Progenitor cell of endocrine pancreas (in vitro differentiated cells): ENCODE measurements around the gene TLN1. TPM values are rescaled to one million over a fixed set of nuclear protein-coding genes. Genes with fewer than 3 reads are reported as not detected.

ENCODE experiments used
- DNase-seq: peaks from one replicate; pipeline ENCODE4 v3.0.0; 2021; ENCODE audit warnings: low spot score; ENCODE audit not compliant: unreplicated experiment
- H3K27ac Mint-ChIP-seq: 2 replicates; pipeline ENCODE4 v1.8.0; 2021; ENCODE audit warnings: mild to moderate bottlenecking, moderate library complexity, mixed read lengths
- H3K27me3 Mint-ChIP-seq: 2 replicates; pipeline ENCODE4 v1.8.0; 2021; ENCODE audit warnings: mixed read lengths
- H3K36me3 Mint-ChIP-seq: 2 replicates; pipeline ENCODE4 v1.8.0; 2022; ENCODE audit warnings: mixed read lengths; ENCODE audit not compliant: insufficient read depth
- H3K4me1 Mint-ChIP-seq: 2 replicates; pipeline ENCODE4 v1.8.0; 2021; ENCODE audit warnings: low read depth, mixed read lengths
- H3K4me3 Mint-ChIP-seq: 2 replicates; pipeline ENCODE4 v1.8.0; 2021; ENCODE audit warnings: low read depth, mild to moderate bottlenecking, moderate library complexity, mixed read lengths
- H3K9me3 Mint-ChIP-seq: 2 replicates; pipeline ENCODE4 v1.8.0; 2021; ENCODE audit warnings: low read depth, mixed read lengths
- total RNA-seq: library from RNA; stranded (reverse); gene quantifications from 2 replicates; pipeline ENCODE4 v1.2.1, GENCODE V29; 2021
- TF ChIP-seq, protein P1 (sequence below): fragments of 200-600 bp; sonication (generic); IDR thresholded peaks from one replicate; pipeline ENCODE4 v1.5.0; 2021; ENCODE audit warnings: antibody characterized with exemption, mild to moderate bottlenecking; ENCODE audit not compliant: unreplicated experiment

Gene TLN1
- total RNA-seq, 1 donor from 2014 or later: 136 TPM

DNA sequence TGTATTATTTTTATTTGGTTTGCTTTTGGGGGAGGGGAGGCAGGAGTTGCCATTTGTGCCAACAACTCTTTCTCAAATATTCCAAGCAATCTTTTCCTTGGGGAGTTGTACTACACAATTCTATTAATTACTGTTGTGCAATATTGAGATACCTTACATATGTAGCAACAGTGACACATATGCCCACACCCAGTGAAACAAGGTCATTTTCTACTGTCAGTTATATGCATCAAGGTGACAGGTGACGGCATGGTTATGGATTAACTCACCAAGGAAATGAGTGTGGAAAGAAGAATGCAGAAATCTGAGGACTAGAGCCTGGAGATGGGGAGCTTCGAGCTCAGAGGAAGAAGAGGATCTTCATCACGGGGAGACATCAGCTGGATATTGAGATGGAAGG is 39.9 kb upstream of the TLN1 start:
- H3K27me3 Mint-ChIP-seq: no peaks in the 10 kb centered on the region
- no peaks in the 10 kb centered on the region for H3K9me3 Mint-ChIP-seq
- no peak overlapping the region for H3K27ac Mint-ChIP-seq

DNA sequence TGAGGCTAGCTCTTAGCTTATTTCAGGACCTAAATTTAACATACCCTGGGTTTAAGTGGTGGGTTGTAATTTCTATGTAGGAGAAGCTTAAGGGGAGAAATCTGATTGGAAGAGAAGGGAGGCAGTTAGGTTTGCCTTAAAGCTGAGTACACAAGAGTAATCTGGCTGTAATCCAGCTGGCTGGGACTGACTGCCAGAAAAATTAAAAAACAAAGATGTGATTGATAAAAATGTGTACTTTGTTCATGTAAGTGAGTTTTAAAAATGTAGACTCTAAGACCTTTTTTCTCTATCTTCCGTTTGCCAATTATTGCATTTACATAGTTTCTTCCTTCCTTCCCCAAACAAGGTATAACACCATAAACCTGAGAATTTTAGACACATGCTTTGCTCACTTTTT is 39.5 kb upstream of the TLN1 start:
- H3K27me3 Mint-ChIP-seq: no peaks in the 10 kb centered on the region
- H3K36me3 Mint-ChIP-seq: no peaks in the 10 kb centered on the region
- no peak for DNase-seq
- H3K27ac Mint-ChIP-seq: no peak overlapping the region
- no peaks in the 10 kb centered on the region for H3K9me3 Mint-ChIP-seq
- H3K4me1 Mint-ChIP-seq: peaks cover 5% of the 10 kb centered on the region
- H3K4me3 Mint-ChIP-seq: no peak overlapping the region
- TF ChIP-seq, protein P1, sequence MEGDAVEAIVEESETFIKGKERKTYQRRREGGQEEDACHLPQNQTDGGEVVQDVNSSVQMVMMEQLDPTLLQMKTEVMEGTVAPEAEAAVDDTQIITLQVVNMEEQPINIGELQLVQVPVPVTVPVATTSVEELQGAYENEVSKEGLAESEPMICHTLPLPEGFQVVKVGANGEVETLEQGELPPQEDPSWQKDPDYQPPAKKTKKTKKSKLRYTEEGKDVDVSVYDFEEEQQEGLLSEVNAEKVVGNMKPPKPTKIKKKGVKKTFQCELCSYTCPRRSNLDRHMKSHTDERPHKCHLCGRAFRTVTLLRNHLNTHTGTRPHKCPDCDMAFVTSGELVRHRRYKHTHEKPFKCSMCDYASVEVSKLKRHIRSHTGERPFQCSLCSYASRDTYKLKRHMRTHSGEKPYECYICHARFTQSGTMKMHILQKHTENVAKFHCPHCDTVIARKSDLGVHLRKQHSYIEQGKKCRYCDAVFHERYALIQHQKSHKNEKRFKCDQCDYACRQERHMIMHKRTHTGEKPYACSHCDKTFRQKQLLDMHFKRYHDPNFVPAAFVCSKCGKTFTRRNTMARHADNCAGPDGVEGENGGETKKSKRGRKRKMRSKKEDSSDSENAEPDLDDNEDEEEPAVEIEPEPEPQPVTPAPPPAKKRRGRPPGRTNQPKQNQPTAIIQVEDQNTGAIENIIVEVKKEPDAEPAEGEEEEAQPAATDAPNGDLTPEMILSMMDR: no peak

More for the DNA sequence above, 39.9 kb upstream of the TLN1 start:
- TF ChIP-seq, protein P1: no peak
- Mint-ChIP-seq H3K4me1 (peaks cover 5% of the 10 kb centered on the region), H3K4me3 (no peak overlapping the region), H3K36me3 (no peaks in the 10 kb centered on the region)
- no peak for DNase-seq

- TF ChIP-seq, protein P1: no peak
- no peaks in the 10 kb centered on the region for H3K27me3 Mint-ChIP-seq
- H3K9me3 Mint-ChIP-seq: no peaks in the 10 kb centered on the region
- H3K4me3 Mint-ChIP-seq: no peak overlapping the region
- no peak for DNase-seq
- H3K36me3 Mint-ChIP-seq: no peaks in the 10 kb centered on the region
- H3K27ac Mint-ChIP-seq: no peak overlapping the region
- peaks cover 3% of the 10 kb centered on the region for H3K4me1 Mint-ChIP-seq
Observed at GRCh38 chr9:35771075-35771433, 39.1 kb upstream of the TLN1 start.

GRCh38 chr9:35769763-35770162 is 37.8 kb upstream of the TLN1 start:
- no peak overlapping the region for H3K27ac Mint-ChIP-seq
- no peaks in the 10 kb centered on the region for H3K27me3 Mint-ChIP-seq
- no peaks in the 10 kb centered on the region for H3K9me3 Mint-ChIP-seq
- DNase-seq: no peak
- no peak overlapping the region for H3K4me3 Mint-ChIP-seq
- TF ChIP-seq, protein P1: no peak
- no peaks in the 10 kb centered on the region for H3K4me1 Mint-ChIP-seq
- H3K36me3 Mint-ChIP-seq: no peaks in the 10 kb centered on the region

GRCh38 chr9:35767458-35767857 is 35.5 kb upstream of the TLN1 start:
- H3K9me3 Mint-ChIP-seq: no peaks in the 10 kb centered on the region
- TF ChIP-seq, protein P1: no peak
- no peaks in the 10 kb centered on the region for H3K27me3 Mint-ChIP-seq
- no peak overlapping the region for H3K27ac Mint-ChIP-seq
- no peak overlapping the region for H3K4me3 Mint-ChIP-seq
- H3K36me3 Mint-ChIP-seq: no peaks in the 10 kb centered on the region
- H3K4me1 Mint-ChIP-seq: no peaks in the 10 kb centered on the region
- DNase-seq: no peak
